WTC11 (cell line): Measurements from ENCODE around the gene VIPR2.

ENCODE experiments used
- CREB1 ChIP-seq: sonication (generic); formaldehyde crosslinking; IDR thresholded peaks from 2 replicates; pipeline ENCODE4 v1.8.0; 2023; ENCODE audit warnings: mild to moderate bottlenecking, missing genetic modification reagents
- GABPB1 ChIP-seq: sonication (generic); formaldehyde crosslinking; IDR thresholded peaks from 2 replicates; pipeline ENCODE4 v1.8.1; 2023; ENCODE audit warnings: mild to moderate bottlenecking, missing genetic modification reagents
- GTF2I ChIP-seq: fragments of 250-450 bp; sonication (Bioruptor Pico); conservative IDR thresholded peaks from 2 replicates; pipeline ENCODE4 v1.4.0; 2021; ENCODE audit warnings: mild to moderate bottlenecking
- HMGA2 ChIP-seq: fragments of 250-450 bp; sonication (Bioruptor Pico); IDR thresholded peaks from 2 replicates; pipeline ENCODE4 v1.4.0; 2021; ENCODE audit warnings: mild to moderate bottlenecking, moderate library complexity
- JUN ChIP-seq: sonication (generic); formaldehyde crosslinking; IDR thresholded peaks from 2 replicates; pipeline ENCODE4 v1.8.0; 2023; ENCODE audit warnings: mild to moderate bottlenecking, missing genetic modification reagents
- NFE2L1 ChIP-seq: sonication (generic); formaldehyde crosslinking; IDR thresholded peaks from 2 replicates; pipeline ENCODE4 v1.8.1; 2023; ENCODE audit warnings: missing genetic modification reagents
- NR2C2 ChIP-seq: sonication (generic); formaldehyde crosslinking; IDR thresholded peaks from 2 replicates; pipeline ENCODE4 v1.8.0; 2022; ENCODE audit warnings: mild to moderate bottlenecking, missing genetic modification reagents
- TP53 ChIP-seq: sonication (generic); formaldehyde crosslinking; IDR thresholded peaks from 2 replicates; pipeline ENCODE4 v1.8.1; 2023; ENCODE audit warnings: mild to moderate bottlenecking, missing genetic modification reagents
- ZNF219 ChIP-seq: sonication (generic); formaldehyde crosslinking; IDR thresholded peaks from 2 replicates; pipeline ENCODE4 v1.8.0; 2023; ENCODE audit warnings: missing genetic modification reagents, mild to moderate bottlenecking, borderline replicate concordance
- TF ChIP-seq, protein P1 (sequence below): fragments of 200-600 bp; IDR thresholded peaks from 2 replicates; pipeline ENCODE4 v1.8.0; 2022; ENCODE audit warnings: antibody characterized with exemption
- TF ChIP-seq, protein P2 (sequence below): sonication (generic); formaldehyde crosslinking; IDR thresholded peaks from 2 replicates; pipeline ENCODE4 v1.8.0; 2022; ENCODE audit warnings: mild to moderate bottlenecking, missing genetic modification reagents

DNA sequence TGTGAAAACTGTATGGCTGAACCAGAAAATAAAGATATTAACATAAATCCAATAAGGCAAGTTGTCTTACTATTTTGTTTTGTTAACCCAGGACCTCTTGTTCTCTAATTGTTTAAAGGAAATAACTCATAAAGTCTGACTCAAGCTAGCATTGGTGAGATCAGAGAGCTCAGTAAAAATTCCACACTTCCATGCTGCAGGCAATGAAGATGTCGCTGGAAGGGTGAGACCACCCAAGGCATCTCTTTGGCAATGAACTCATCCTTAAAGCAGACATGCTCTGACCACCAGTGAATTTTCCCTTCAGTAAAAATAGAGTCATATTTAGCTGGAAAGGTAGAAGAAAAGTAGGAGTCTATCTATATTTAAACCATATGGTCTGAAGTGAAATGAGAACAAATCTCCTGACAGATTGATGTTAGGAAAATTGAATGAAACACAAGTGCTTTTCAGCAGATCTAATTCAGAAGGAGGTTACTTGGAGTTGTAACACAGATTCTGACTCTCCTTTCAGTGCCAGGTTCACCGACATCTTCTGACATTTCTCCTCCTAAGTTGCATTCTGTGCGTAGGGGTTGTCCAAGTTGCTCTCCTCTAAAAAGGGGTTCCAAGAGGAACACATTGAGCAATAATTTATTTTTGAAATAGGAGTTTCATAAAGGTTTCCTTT, 32.8 kb upstream of the VIPR2 start:
- TF ChIP-seq ZNF219 (CRISPR knock-in tag), result no peak
- TF ChIP-seq JUN (CRISPR knock-in tag), result no peak
- no peak for TF ChIP-seq GTF2I
- TF ChIP-seq, protein P1, sequence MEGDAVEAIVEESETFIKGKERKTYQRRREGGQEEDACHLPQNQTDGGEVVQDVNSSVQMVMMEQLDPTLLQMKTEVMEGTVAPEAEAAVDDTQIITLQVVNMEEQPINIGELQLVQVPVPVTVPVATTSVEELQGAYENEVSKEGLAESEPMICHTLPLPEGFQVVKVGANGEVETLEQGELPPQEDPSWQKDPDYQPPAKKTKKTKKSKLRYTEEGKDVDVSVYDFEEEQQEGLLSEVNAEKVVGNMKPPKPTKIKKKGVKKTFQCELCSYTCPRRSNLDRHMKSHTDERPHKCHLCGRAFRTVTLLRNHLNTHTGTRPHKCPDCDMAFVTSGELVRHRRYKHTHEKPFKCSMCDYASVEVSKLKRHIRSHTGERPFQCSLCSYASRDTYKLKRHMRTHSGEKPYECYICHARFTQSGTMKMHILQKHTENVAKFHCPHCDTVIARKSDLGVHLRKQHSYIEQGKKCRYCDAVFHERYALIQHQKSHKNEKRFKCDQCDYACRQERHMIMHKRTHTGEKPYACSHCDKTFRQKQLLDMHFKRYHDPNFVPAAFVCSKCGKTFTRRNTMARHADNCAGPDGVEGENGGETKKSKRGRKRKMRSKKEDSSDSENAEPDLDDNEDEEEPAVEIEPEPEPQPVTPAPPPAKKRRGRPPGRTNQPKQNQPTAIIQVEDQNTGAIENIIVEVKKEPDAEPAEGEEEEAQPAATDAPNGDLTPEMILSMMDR, result no peak
- TF ChIP-seq, protein P2, sequence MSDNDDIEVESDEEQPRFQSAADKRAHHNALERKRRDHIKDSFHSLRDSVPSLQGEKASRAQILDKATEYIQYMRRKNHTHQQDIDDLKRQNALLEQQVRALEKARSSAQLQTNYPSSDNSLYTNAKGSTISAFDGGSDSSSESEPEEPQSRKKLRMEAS, result no peak
- TF ChIP-seq GABPB1 (CRISPR knock-in tag), result no peak
- no peak for TF ChIP-seq TP53 (CRISPR knock-in tag)
- no peak for TF ChIP-seq CREB1 (CRISPR knock-in tag)
- no peak for TF ChIP-seq NR2C2 (CRISPR knock-in tag)
- no peak for TF ChIP-seq HMGA2 (CRISPR knock-in tag)
- no peak for TF ChIP-seq NFE2L1 (CRISPR knock-in tag)
